HG03520 (cell line): ENCODE data around the gene KLHL26.

ENCODE experiments used
- ATAC-seq: cut with Tn5 transposase; IDR thresholded peaks from one replicate; pipeline ENCODE4 v1.9.1; 2021; ENCODE audit warnings: mild to moderate bottlenecking, moderate library complexity; ENCODE audit not compliant: unreplicated experiment

Gene KLHL26

GRCh38 chr19:18712981-18713380 is 76.2 kb downstream of the KLHL26 start:
- ATAC-seq: no peak

GRCh38 chr19:18713550-18714117 is 76.8 kb downstream of the KLHL26 start:
- ATAC-seq: no peak

- ATAC-seq: no peak
Measured at GRCh38 chr19:18715416-18715815, 78.6 kb downstream of the KLHL26 start.

GRCh38 chr19:18716857-18717256 is 80.0 kb downstream of the KLHL26 start:
- ATAC-seq: no peak

- no peak for ATAC-seq
Measured at GRCh38 chr19:18717601-18718000, 80.8 kb downstream of the KLHL26 start.

GRCh38 chr19:18718015-18718526 is 81.2 kb downstream of the KLHL26 start:
- ATAC-seq: no peak

- no peak for ATAC-seq
Measured at GRCh38 chr19:18718846-18719458, 82.1 kb downstream of the KLHL26 start.

- ATAC-seq: no peak
Measured at GRCh38 chr19:18719541-18719940, 82.7 kb downstream of the KLHL26 start.
